ENCODE results near the gene KIAA1671. TPM values are rescaled to one million over a fixed set of nuclear protein-coding genes. Genes with fewer than 3 reads are reported as not detected.
A peak's percentile ranks its signal among the peaks of the same experiment; 100 is the strongest.
"Not testable (repeated sequence)": the region's sequence is repeated elsewhere in the genome, so short reads cannot be mapped to it uniquely, and the experiment has no call there.

Gene KIAA1671
- polyA plus RNA-seq, 3 donors: 23.2 to 27.4 (median 25.9) TPM

DNA sequence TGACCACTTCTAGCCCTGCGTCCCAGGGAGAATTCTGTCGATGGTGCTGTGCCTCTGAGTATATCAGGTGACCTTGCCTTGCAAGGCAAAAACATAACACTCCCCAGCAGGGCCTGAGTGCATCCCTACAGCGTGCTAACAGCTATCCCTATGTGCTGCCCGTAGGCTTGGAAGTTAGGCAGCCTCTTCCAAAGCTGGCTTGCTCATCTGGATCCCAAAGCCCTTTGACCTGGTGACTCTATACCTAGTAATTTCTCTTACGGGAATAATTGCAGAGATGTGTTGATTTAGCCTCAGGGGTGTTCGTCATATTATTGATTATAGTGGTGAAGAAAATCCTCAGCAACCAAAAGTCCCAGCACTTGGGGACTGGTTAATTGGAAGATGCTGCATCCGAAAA, 214.6 kb downstream of the KIAA1671 start:
- DNase-seq: no peak

GRCh38 chr22:25167834-25168601, 215.5 kb downstream of the KIAA1671 start:
- DNase-seq: no peak

GRCh38 chr22:25169278-25170031, 216.9 kb downstream of the KIAA1671 start:
- DNase-seq: no peak

DNA sequence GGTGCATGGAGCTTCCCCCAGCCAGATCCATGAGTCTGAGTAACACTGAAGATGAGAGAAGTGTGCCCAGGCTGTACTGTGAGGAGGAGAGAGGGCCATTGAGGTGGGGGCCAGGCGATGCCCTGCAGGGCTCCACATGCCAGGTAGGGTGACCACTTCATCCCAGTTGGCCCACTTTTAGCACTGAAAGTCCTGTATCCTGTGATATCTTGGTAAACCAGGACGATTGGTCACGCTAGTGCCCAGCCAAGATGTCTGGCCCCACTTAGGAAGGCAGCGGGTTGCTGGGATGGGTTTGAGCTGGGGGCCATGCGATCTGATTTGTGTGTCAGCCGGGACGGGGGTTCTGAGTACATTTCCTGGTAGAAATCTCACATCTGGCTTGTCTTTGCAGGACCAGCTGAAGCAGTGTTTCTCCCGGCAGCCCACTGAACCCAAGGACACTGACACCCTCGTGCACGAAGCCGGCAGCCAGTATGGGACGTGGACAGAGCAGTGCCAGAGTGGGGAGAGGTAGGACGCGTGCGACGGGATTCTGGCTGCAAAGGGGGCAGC, 218.0 kb downstream of the KIAA1671 start:
- no peak for DNase-seq

GRCh38 chr22:25172153-25172552, 219.6 kb downstream of the KIAA1671 start:
- DNase-seq: no peak

DNA sequence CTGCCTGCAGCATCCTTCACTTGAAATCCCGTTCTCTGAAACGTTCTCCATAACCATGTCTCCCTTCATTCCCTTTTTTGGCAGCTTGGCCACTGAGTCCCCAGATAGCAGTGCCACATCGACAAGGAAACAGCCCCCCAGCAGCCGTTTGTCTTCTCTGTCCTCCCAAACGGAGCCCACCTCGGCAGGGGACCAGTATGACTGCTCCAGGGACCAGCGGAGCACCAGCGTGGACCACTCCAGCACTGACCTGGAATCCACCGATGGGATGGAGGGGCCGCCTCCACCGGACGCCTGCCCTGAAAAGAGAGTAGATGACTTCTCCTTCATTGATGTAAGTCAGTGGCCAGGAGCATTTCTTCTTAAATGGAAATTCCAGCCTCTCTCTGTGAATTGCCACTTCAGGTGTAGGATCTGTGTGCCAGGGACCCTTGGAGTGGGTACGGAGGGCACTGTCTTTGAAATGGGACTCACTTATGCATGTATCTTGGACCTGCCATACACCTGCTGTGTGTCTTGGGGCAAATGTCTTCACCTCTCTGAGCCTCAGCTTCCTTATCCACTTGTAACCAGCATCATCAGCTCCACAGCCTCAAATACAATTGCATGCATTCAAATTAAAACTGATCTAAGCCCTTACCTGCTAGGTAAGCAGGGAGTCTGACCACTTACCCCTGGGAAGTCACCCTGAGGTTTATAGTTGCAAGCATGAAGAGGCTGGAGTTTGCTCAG, 221.8 kb downstream of the KIAA1671 start:
- DNase-seq: no peak

- no peak for DNase-seq
These were observed 222.4 kb downstream of the KIAA1671 start for GRCh38 chr22:25174888-25175411.

GRCh38 chr22:25176175-25176574, 223.7 kb downstream of the KIAA1671 start:
- no peak for DNase-seq

GRCh38 chr22:25176799-25177198, 224.3 kb downstream of the KIAA1671 start:
- DNase-seq: no peak

DNA sequence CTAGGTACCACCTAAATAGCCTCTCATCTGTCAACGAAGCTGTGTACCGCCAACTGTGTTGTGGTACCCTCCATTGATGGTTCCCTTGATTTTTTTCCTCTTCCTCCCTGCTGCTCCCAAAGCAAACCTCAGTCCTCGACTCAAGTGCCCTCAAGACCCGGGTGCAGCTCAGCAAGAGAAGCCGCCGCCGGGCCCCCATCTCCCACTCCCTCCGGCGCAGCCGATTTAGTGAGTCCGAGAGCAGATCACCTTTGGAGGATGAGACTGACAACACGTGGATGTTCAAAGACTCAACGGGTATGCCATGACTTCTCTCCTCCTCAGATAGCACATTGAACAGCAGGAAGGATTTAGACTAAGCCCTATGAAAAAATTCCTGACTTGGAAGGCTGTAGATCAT, 224.7 kb downstream of the KIAA1671 start:
- DNase-seq: no peak

DNA sequence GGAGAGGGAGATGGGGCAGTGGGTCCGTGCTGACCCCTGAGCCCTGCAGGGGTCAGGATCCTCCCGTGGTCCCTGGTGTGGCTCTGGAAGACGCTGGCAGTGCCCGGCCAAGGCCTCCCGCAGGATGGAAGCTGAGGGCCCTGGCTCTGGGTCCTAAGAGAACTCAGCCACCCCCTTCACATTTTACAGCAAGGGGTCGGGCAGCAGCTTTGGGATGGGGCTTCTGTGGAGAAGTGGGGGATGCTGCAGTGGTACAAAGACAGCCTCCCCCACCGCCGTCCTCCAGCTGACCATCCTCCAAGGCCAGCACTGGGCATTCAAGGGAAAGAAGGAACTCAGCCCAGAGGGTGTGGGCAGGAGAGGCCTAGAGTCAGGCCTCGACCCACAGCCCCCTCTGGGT, 225.4 kb downstream of the KIAA1671 start:
- DNase-seq: no peak

DNA sequence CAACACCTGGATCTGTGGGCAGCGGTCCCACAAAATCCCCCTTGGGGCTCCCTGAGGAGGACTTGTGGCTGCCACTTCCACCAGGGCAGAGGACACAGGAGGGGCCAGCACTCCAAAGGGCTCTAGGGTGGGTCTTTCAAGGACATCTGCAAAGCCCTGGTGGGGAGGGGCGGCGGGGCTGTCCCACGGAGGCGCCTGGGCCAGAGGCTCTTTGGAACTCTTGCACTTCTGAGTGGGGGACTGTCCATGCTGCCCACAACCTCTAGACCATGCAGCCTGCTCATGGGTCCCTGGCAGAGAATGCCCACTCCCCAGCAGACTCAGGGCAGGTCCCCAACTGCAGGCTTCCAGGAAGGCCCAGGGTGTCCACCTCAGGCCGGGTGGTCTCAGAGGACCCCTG, 225.8 kb downstream of the KIAA1671 start:
- not testable (repeated sequence) for DNase-seq

DNA sequence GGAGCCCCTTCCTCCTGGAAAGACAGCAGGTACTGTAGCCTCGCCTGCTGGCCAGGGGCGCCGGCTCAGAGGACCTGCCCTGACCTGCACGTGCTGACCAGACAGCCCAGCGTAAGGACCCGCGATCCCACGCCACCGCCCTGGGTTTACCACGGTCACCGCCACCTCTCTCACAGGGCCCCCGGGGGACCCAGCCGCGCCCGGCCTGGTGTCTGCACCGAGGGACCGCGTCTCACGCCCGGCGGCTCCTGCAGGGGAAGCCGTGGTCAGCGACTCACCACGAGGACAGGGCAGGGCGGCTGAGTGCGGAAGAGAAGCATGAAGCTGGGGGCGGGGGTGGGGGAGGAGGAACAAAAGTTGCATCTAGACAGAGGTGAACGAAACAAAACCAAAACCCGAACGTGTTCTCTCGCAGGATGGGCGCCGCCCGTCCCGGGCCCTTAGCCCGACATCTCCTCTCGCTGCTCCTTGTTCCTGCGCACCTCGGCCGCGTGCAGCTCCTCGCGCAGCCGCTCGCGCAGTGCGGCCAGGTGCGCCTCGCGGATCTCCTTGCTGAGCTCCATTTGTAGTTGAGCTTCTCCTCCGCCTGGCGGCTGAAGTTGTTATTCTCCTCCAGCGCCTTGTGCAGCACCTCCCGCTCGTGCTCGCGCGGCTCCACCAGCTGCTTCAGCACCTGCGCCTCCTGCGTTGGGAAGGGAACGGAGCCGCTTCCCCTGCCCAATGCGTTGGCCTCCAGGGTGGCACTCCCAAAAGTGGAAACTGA, 226.5 kb downstream of the KIAA1671 start:
- DNase-seq: peak; percentile 4

- no peak for DNase-seq
These were observed 229.9 kb downstream of the KIAA1671 start for GRCh38 chr22:25182131-25183110.

GRCh38 chr22:25183949-25184619, 231.6 kb downstream of the KIAA1671 start:
- DNase-seq: peak; percentile 16

DNA sequence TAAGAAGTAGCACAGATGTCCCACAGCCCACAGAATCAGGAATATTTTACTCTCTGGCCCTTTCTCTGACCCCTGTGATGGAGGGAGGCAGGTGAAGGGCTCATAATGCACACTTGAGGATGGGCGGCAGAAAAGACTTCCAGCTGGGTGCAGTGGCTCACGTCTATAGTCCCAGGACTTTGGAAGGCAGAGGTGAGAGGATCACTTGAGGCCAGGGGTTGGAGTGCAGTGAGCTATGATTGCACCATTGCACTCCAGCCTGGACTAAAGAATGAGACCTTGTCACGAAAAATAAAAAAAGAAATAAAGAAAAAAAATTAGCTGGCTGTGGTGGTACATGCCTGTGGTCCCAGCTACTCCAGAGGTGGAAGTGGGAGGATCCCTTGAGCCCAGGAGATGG, 233.6 kb downstream of the KIAA1671 start:
- DNase-seq: no peak

DNA sequence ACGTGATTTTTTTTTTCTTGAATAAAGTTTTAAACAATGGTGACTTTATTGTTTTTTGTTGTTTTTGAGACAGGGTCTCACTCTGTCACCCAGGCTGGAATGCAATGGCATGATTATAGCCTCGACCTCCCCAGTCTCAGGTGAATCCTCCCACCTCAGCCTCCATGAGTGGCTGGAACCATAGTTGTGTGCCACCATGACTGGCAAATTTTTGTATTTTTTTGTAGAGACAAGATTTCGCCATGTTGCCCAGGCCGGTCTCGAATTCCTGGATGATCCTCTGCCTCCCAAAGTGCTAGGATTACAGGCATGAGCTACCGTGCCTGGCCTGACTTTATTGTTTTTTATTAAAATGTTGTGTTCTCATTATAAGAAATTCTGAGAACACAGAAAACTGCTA, 235.0 kb downstream of the KIAA1671 start:
- DNase-seq: no peak

DNA sequence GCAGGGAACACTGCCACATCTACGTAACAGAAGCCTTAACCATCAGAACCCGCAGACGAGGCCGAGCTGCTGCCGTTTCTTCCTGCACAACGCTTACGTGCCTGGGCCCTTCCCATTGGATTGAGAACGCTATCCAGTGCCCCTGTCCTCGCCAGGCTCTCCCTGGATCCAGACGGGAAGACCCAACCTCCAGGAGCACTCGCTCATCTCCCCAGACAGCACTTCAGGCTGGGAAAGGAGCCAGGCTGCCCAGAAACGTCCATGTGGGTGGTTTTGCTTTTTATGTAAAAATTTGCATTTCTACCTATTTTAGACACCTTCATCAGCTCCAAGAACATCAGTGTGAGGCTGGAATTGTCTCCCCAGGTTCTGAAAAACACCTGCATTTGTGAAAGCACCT, 239.9 kb downstream of the KIAA1671 start:
- no peak for DNase-seq

- no peak for DNase-seq
These were observed 240.6 kb downstream of the KIAA1671 start for GRCh38 chr22:25193130-25193529.

Data from renal pelvis (tissue), 4 donors.